CD1c-positive myeloid dendritic cell (primary cell): Measurements from ENCODE around the gene MARK2.

Experiments used
- DNase-seq: peaks from one replicate; pipeline ENCODE4 v3.0.0-alpha.2; 2016; ENCODE audit errors: extremely low spot score

Gene MARK2

GRCh38 chr11:63909591-63910506 lies 70.9 kb downstream of the MARK2 start:
- no peak for DNase-seq

- DNase-seq, result no peak
Measured at GRCh38 chr11:63910675-63911074, 71.8 kb downstream of the MARK2 start.

- DNase-seq, result no peak
Measured at GRCh38 chr11:63911440-63911839, 72.5 kb downstream of the MARK2 start.

- DNase-seq, result no peak
Measured at GRCh38 chr11:63911876-63912275, 73.0 kb downstream of the MARK2 start.

GRCh38 chr11:63912678-63913077 lies 73.8 kb downstream of the MARK2 start:
- no peak for DNase-seq

- no peak for DNase-seq
Measured at GRCh38 chr11:63913866-63914830, 75.2 kb downstream of the MARK2 start.

- DNase-seq, result no peak
Measured at GRCh38 chr11:63914896-63915691, 76.2 kb downstream of the MARK2 start.

GRCh38 chr11:63915961-63916836 lies 77.3 kb downstream of the MARK2 start:
- no peak for DNase-seq

- peak; percentile 68 for DNase-seq
Measured at GRCh38 chr11:63916837-63917691, 78.2 kb downstream of the MARK2 start, which contains the start of gene RCOR2. TSS of gene RCOR2 (minus strand) at chr11:63917164. CDS start at chr11:63916456, 708 bp downstream.

- DNase-seq, result no peak
Measured at GRCh38 chr11:63917692-63918506, 79.0 kb downstream of the MARK2 start.

GRCh38 chr11:63918507-63919191 lies 79.7 kb downstream of the MARK2 start:
- DNase-seq, result no peak

- DNase-seq, result no peak
Measured at GRCh38 chr11:63919267-63920125, 80.6 kb downstream of the MARK2 start.

- no peak for DNase-seq
Measured at GRCh38 chr11:63920126-63920938, 81.4 kb downstream of the MARK2 start.

GRCh38 chr11:63920939-63921417 lies 82.1 kb downstream of the MARK2 start:
- DNase-seq, result no peak

- DNase-seq, result no peak
Measured at GRCh38 chr11:63922673-63923192, 83.8 kb downstream of the MARK2 start.

GRCh38 chr11:63923319-63923718 lies 84.4 kb downstream of the MARK2 start:
- no peak for DNase-seq
